GM19238 (cell line): Measurements from ENCODE around the gene ZNF778.
"Not testable (repeated sequence)": the region's sequence is repeated elsewhere in the genome, so short reads cannot be mapped to it uniquely, and the experiment has no call there.

Source experiments
- DNase-seq: peaks from one replicate; pipeline ENCODE4 v3.0.0; 2011; ENCODE audit warnings: low spot score; ENCODE audit not compliant: insufficient read length

Gene ZNF778

DNA sequence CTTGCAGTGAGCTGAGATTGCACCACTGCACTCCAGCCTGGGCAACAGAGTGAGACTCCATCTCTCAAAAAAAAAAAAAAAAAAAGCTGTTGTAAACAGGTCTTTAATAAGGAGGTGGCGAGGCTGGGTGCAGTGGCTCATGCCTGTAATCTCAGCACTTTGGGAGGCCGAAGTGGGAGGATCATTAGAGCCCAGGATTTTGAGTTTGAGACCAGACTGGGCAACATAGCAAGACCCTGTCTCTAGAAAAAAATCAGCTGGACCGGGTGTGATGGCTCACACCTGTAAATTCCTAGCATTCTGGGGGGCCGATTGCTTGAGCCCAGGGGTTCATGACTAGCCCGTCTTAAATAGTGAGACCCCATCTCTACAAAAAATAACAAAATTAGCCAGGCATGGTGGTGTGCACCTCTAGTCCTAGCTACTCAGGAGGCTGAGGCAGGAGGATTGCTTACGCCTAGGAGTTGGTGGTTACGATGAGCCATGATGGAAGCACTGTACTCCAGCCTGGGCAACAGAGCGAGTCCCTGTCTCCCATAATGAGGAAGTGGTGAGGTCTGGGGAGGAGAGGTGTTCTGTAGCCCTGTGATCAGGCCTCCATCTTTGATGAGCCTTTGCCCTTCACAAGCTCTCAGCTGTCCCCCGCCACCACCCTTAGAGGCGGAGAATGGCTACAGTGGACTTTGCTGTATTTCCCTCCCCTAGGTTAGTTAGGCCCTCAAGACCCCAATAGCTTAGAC lies 36.2 kb downstream of the ZNF778 start:
- no peak for DNase-seq

DNA sequence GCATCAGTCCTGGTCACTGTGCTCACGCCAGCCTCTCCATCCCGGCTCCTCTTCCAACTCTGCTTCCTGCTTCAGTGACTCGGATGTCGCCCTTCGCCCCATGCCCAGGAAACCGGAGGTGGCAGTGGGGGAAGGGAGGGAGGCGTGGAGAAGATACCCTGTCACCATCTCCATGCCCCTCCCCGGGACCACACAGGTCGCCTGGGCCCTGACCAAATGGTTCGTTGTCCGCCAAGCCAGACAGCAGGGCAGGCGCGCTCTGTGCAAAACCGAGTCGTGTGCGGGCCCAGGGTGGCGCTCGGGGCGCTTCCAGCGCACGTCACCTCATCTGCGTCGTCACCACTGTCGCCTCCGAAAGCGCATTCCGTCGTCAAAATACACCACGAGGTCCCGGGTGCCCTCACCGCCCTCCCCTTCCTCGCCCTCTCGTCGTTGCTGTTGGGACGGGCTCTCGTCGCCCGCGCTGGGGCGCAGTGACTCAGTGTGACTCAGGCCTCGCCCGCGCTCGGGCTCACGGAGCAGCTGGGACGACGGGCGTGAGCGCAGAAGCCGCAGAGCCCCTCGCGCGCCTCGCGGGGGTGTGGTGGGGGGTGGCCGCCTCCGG lies 39.2 kb downstream of the ZNF778 start:
- no peak for DNase-seq

DNA sequence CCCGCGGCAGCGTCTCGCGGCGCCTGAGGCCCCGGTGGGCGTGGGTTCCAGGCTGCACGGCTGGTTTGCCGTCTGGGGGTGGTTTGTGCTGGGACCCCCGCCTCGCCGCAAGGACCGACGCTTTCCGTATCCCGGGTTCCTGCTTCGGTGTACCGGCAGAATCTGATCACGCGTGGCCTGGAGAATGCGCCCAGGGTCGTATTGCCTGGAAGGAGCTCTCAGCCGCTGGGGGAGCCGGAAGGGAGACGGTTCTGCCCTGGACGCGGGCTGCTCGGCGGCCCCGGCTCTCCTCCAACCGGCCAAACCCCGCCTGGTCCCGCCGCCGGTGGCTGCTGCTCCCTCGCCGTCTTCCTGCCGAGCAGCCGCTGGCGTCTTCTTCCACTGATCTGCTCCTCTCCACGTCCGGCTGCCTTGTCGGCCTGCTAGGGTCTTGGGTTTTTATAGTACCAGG lies 39.8 kb downstream of the ZNF778 start:
- DNase-seq, result no peak

GRCh38 chr16:89257757-89258465 lies 40.4 kb downstream of the ZNF778 start:
- no peak for DNase-seq

DNA sequence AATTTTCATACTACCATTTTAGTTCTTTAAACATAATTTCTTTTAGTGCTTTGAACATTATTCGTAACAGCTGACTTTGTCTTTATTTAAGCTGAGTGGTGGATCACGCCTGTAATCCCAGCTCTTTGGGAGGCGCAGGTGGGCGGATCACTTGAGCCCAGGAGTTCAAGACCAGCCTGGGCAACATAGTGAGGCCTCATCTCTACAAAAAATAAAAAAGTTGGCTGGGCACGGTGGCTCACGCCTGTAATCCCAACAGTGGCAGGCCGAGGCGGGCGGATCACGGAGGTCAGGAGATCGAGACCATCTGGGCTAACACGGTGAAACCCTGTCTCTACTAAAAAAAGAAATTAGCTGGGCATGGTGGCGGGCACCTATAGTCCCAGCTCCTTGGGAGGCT lies 42.4 kb downstream of the ZNF778 start:
- DNase-seq, result not testable (repeated sequence)

GRCh38 chr16:89261691-89262563 lies 44.4 kb downstream of the ZNF778 start:
- no peak for DNase-seq

GRCh38 chr16:89264800-89265550 lies 47.5 kb downstream of the ZNF778 start:
- DNase-seq, result no peak

GRCh38 chr16:89265647-89266046 lies 48.1 kb downstream of the ZNF778 start:
- no peak for DNase-seq

- no peak for DNase-seq
Measured at GRCh38 chr16:89266521-89267134, 49.1 kb downstream of the ZNF778 start.

DNA sequence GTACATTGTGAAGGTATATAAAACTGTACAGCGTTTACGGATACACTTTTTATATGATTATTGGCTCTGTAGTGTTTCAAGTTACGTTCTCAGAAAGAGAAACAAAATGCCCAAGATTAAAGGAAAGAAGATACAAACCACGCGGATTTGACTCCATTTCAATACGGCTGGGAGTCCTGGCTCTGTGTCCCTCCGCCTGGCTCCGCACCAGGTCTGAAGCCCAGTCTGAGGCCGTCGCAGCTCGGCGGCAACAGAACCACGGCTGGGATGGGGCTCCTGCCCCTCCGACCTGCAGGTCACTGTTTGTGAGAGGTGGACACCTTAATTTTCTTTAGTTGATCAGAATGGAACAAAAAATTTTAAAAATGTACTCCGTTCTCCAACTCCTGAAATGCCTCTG lies 50.2 kb downstream of the ZNF778 start:
- not testable (repeated sequence) for DNase-seq

GRCh38 chr16:89268585-89268984 lies 51.1 kb downstream of the ZNF778 start:
- no peak for DNase-seq

DNA sequence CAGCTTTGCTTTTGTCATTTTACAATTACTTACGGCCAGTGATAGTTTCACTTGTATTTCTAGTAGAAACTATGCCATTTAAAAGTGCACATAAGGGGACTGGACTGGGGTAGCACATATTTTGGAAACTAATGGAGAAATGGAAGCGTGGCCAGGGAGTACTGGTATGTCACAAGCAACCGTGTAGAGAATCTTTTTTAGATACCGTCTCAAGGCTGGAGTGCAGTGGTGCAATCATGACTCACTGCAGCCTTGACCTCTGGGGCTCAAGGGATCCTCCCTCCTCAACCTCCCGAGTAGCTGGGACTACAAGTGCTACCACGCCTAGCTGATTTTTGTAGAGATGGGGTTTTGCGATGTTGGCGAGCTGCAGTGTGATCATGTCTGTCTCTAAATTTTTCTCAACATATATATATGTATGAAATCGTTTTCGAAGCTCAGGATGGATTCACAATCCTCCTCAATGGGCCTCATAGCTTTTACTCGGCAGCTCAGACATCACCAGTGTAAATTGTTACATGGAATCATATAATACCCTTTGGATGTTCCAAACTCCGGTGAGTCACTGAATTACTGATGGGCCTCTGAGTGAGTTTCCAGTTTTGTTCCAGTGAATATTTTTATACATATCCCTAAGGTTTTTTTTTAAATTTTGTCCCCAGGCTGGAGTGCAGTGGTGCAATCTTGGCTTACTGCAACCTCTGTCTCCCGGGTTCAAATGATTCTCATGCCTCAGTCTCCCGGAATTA lies 51.7 kb downstream of the ZNF778 start:
- no peak for DNase-seq

GRCh38 chr16:89269805-89270665 lies 52.5 kb downstream of the ZNF778 start:
- DNase-seq, result no peak

- no peak for DNase-seq
Measured at GRCh38 chr16:89270666-89271345, 53.3 kb downstream of the ZNF778 start.

GRCh38 chr16:89272631-89273030 lies 55.1 kb downstream of the ZNF778 start:
- no peak for DNase-seq

DNA sequence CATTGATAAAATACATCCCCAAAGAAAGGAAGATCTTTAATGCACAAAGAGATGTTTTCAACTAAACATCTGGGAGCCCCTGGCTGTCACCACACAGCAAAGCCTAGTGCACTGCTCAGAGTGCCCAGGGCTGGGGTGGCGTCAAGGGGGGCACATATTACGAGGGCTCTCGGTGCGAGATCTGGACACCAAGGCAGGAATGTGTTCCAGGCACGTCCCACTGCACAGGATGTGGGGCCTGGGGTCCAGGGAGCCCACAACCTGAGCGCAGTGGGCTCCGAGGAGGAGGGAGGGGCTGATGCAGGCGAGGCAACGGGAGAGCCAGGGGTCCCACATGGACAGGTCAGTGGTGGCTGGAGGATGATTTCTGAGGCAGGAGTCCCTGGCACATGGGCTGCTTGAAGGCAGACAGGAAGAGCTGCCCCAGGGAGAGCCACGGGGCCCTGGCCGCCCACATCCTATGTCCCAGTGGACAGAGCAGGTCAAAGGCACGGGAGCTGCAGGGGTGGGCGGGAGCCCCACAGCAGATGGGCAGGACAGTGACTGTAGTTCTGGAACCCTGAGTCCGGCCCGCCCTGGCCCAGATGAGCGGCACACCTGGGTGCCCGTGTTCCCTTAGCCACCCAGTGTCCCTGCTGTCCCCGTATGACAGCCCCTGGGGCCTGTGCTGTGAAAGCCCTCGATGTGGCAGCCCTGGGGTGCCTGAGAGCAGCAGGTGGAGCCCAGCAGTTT lies 56.4 kb downstream of the ZNF778 start:
- no peak for DNase-seq

- DNase-seq, result no peak
Measured at GRCh38 chr16:89274561-89275283, 57.2 kb downstream of the ZNF778 start.
